GM12872 (cell line): ENCODE measurements around the gene LMTK2.
A peak's percentile ranks its signal among the peaks of the same experiment; 100 is the strongest.

Source experiments
- CTCF ChIP-seq: IDR thresholded peaks from 3 replicates; pipeline ENCODE4 v1.5.1; 2011; ENCODE audit warnings: low read depth, mild to moderate bottlenecking, low read length, moderate library complexity; ENCODE audit not compliant: insufficient read depth

Gene LMTK2

GRCh38 chr7:98106647-98107312 lies at the start of gene LMTK2:
Gene LMTK2, plus strand, starts transcription at chr7:98106862. Its CDS starts 316 bp downstream, at chr7:98107178.
- peak; percentile 77 for TF ChIP-seq CTCF

GRCh38 chr7:98057157-98057556 lies 49.5 kb upstream of the LMTK2 start:
- TF ChIP-seq CTCF = no peak

- no peak for TF ChIP-seq CTCF
Measured at GRCh38 chr7:98058186-98058585, 48.5 kb upstream of the LMTK2 start.

GRCh38 chr7:98064233-98064632 lies 42.4 kb upstream of the LMTK2 start:
- no peak for TF ChIP-seq CTCF

GRCh38 chr7:98066208-98066607 lies 40.5 kb upstream of the LMTK2 start:
- TF ChIP-seq CTCF = no peak

GRCh38 chr7:98066934-98067507 lies 39.6 kb upstream of the LMTK2 start:
- TF ChIP-seq CTCF = no peak

- no peak for TF ChIP-seq CTCF
Measured at GRCh38 chr7:98073047-98073446, 33.6 kb upstream of the LMTK2 start.

- no peak for TF ChIP-seq CTCF
Measured at GRCh38 chr7:98075801-98076200, 30.9 kb upstream of the LMTK2 start.
